ENCODE data around the gene CCND1.

CCND1 gene

DNA sequence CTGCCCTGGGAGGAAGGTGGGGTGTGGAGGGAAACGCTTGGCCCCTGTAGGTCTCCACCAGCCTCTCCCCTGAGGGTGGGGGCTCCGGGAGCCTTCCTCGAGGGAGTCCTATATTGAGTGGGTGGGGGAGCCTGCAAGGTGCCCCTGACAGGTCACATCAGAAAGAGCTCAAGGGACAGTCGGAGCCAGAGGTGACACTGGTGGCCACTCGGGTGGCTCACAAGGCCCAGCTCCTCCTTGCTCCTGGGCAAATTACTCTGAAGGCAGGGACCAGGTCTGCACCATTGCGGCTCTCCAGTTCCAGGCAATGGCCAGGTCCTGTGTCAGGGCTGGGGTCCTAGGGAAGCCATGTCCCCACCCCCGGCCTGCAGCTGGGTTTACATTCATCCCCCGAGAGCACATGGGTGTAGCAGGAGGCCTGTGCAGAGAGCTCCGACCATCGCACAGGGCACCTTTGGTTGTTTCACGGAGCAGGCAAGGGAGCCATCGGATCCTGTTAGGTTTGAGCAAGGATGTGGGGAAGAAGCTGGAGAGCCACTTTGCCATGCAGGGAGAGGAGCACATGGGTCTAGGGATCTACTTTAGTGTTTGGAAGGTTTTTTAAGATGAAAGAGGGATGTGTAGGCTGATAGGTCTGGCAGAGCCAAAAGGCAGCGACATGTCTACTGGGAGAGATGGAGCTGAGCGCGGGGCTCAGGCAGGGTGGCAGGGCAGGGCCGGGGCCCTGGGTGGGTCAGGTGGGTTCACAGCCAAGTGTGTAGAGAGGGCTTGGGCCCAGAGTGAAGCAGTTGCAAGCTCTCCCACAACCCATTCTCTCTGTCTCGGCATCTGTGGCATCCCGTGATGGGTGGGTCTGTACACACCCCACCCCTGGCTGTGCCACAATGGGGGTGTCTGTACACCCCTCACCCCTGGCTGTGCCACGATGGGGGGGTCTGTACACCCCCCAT is 14.8 kb downstream of the CCND1 start:
- no peaks in the 10 kb centered on the region for H3K9me3 ChIP-seq

GRCh38 chr11:69656536-69657455 is 15.8 kb downstream of the CCND1 start:
- no peaks in the 10 kb centered on the region for H3K9me3 ChIP-seq
- DNase-seq, result no peak
- TF ChIP-seq, protein P1, sequence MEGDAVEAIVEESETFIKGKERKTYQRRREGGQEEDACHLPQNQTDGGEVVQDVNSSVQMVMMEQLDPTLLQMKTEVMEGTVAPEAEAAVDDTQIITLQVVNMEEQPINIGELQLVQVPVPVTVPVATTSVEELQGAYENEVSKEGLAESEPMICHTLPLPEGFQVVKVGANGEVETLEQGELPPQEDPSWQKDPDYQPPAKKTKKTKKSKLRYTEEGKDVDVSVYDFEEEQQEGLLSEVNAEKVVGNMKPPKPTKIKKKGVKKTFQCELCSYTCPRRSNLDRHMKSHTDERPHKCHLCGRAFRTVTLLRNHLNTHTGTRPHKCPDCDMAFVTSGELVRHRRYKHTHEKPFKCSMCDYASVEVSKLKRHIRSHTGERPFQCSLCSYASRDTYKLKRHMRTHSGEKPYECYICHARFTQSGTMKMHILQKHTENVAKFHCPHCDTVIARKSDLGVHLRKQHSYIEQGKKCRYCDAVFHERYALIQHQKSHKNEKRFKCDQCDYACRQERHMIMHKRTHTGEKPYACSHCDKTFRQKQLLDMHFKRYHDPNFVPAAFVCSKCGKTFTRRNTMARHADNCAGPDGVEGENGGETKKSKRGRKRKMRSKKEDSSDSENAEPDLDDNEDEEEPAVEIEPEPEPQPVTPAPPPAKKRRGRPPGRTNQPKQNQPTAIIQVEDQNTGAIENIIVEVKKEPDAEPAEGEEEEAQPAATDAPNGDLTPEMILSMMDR (IDR thresholded peaks at IDR 0.05; ENCODE audit: low read depth, low read length), result no peak

More for the DNA sequence above, 14.8 kb downstream of the CCND1 start:
- Histone ChIP-seq H3K4me1 (peaks cover 7% of the 10 kb centered on the region), H3K36me3 (peaks cover 47% of the 10 kb centered on the region), H3K27me3 (no peaks in the 10 kb centered on the region), H3K4me3 (ENCODE audit: low read depth, low read length) (no peak overlapping the region)
- TF ChIP-seq, protein P1 (IDR thresholded peaks at IDR 0.05; ENCODE audit: low read depth, low read length), result no peak
- DNase-seq, result peak; percentile 55

GRCh38 chr11:69657456-69657910 is 16.5 kb downstream of the CCND1 start:
- no peak for DNase-seq

More at GRCh38 chr11:69656536-69657455, 15.8 kb downstream of the CCND1 start:
- H3K4me1 ChIP-seq, result peaks cover 7% of the 10 kb centered on the region
- no peak overlapping the region for H3K4me3 ChIP-seq (ENCODE audit: low read depth, low read length)
- H3K36me3 ChIP-seq, result peaks cover 37% of the 10 kb centered on the region
- no peaks in the 10 kb centered on the region for H3K27me3 ChIP-seq

DNA sequence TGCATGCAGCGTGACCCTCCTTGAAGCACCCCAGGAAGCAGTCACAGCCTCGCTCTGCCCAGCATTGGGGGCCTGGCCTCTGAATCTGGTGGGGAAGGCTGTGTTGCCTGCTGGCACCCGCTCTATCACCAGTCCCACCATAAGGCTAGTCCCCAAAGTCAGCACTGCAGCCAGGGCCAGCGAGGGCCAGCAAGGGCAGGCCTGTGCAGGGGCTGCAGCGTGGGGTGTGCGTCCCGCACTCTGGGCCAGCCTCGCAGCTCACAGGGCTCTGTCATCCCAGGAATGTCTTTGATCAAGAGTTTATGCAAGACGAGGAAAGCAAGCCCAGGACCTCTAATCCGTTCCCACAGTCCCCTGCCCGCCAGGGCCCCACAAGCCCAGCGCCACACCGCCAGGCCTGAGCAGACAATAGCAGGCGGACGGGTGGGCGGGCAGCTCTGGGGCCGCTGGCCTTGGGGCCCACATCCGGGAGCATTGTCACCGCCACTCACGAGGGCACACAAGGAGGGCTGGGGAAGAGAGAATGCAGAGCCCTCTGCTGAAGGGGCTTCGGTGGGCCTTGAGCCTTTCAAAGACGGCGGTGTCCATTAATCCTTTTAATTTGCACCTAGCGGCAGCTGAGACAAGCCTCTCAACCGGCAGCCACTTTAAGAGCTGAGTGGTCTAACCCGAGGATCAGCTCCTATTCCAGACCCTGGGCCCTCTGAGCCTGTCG is 17.1 kb downstream of the CCND1 start:
- no peaks in the 10 kb centered on the region for H3K9me3 ChIP-seq
- H3K4me1 ChIP-seq, result peaks cover 7% of the 10 kb centered on the region
- no peaks in the 10 kb centered on the region for H3K27me3 ChIP-seq
- H3K36me3 ChIP-seq, result peaks cover 24% of the 10 kb centered on the region
- H3K4me3 ChIP-seq (ENCODE audit: low read depth, low read length), result no peak overlapping the region
- TF ChIP-seq, protein P1 (IDR thresholded peaks at IDR 0.05; ENCODE audit: low read depth, low read length), result no peak
- DNase-seq, result peak; percentile 52

More at GRCh38 chr11:69657456-69657910, 16.5 kb downstream of the CCND1 start:
- Histone ChIP-seq H3K27me3 (no peaks in the 10 kb centered on the region), H3K4me1 (peaks cover 7% of the 10 kb centered on the region), H3K4me3 (ENCODE audit: low read depth, low read length) (no peak overlapping the region), H3K9me3 (no peaks in the 10 kb centered on the region), H3K36me3 (peaks cover 30% of the 10 kb centered on the region)
- TF ChIP-seq, protein P1 (IDR thresholded peaks at IDR 0.05; ENCODE audit: low read depth, low read length), result no peak

GRCh38 chr11:69658626-69659450 is 17.9 kb downstream of the CCND1 start:
- TF ChIP-seq, protein P1 (IDR thresholded peaks at IDR 0.05; ENCODE audit: low read depth, low read length), result no peak
- Histone ChIP-seq H3K9me3 (no peaks in the 10 kb centered on the region), H3K36me3 (peaks cover 16% of the 10 kb centered on the region), H3K4me1 (peaks cover 4% of the 10 kb centered on the region), H3K4me3 (ENCODE audit: low read depth, low read length) (no peak overlapping the region), H3K27me3 (no peaks in the 10 kb centered on the region)
- DNase-seq, result no peak

Data from BE2C (cell line).